Endothelial cell of umbilical vein (primary cell): ENCODE measurements around the gene MCM3AP. TPM values are rescaled to one million over a fixed set of nuclear protein-coding genes. Genes with fewer than 3 reads are reported as not detected.

ENCODE experiments used
- BruUV-seq: library from RNA; stranded (reverse); fragments of 400-500 nt; replicated peaks from 2 replicates; lab custom pipeline; 2021; lab: Mats Ljungman, UMichigan
- CTCF ChIA-PET: fragments of 300-600, 350-600 bp; sonication (Branson Sonifier 250); formaldehyde crosslinking; loops from one replicate; lab custom pipeline; 2021; ENCODE audit warnings: antibody characterized with exemption, inconsistent platforms; lab: Charles Lee
- POLR2A ChIA-PET: fragments of 300-600, 350-600 bp; sonication (Branson Sonifier 250); formaldehyde crosslinking; loops from one replicate; lab custom pipeline; 2021; ENCODE audit warnings: antibody characterized with exemption, inconsistent platforms; lab: Charles Lee
- DNase-seq: peaks from one replicate; pipeline ENCODE4 v3.0.0-alpha.2; 2011; ENCODE audit warnings: low read depth, low spot score
- FAIRE-seq: peaks from 2 replicates; lab custom pipeline; 2011; peaks lifted over from hg19 to GRCh38; lab: Jason Lieb, UNC
- H2AFZ ChIP-seq: 2 replicates; pipeline ENCODE4 v1.6.0; 2012; ENCODE audit warnings: low read depth, low read length, control low read depth, inconsistent platforms
- H3K27ac ChIP-seq: 2 replicates; pipeline ENCODE4 v1.5.1; 2011; ENCODE audit warnings: low read depth, mild to moderate bottlenecking, control low read depth, low read length, moderate library complexity; ENCODE audit not compliant: insufficient read depth
- H3K27me3 ChIP-seq, 2 experiments: 2 replicates each; pipeline versions ENCODE4 v1.6.0 to v1.6.1; 2011; ENCODE audit warnings: low read length in 2 of 2, mixed read lengths in 1 of 2; ENCODE audit not compliant: control insufficient read depth in 2 of 2, insufficient read depth in 2 of 2
- H3K36me3 ChIP-seq, 2 experiments: 2 replicates in 1 of 2; 3 replicates in 1 of 2; pipeline ENCODE4 v1.5.1; 2011; ENCODE audit warnings: low read length in 2 of 2, mild to moderate bottlenecking in 1 of 2, moderate library complexity in 1 of 2; ENCODE audit not compliant: control insufficient read depth in 2 of 2, insufficient read depth in 2 of 2; ENCODE audit errors: extremely low read depth in 1 of 2
- H3K4me1 ChIP-seq: 3 replicates; pipeline ENCODE4 v1.5.1; 2011; ENCODE audit warnings: mild to moderate bottlenecking, low read length; ENCODE audit not compliant: control insufficient read depth, insufficient read depth; ENCODE audit errors: extremely low read depth
- H3K4me2 ChIP-seq: 2 replicates; pipeline ENCODE4 v1.6.1; 2011; ENCODE audit warnings: low read length, control low read depth, mixed read lengths; ENCODE audit not compliant: insufficient read depth
- H3K4me3 ChIP-seq, 3 experiments: fragments of 200-600 bp in 1 of 3; sonication (generic), shearing (Covaris generic) in 1 of 3; replicated peaks in 1 of 3; 2 replicates each; pipeline ENCODE4 v1.5.1; 2011 to 2016; ENCODE audit warnings: control low read depth in 3 of 3, low read length in 3 of 3, mild to moderate bottlenecking in 2 of 3, inconsistent platforms in 1 of 3, low read depth in 1 of 3, moderate library complexity in 1 of 3; ENCODE audit not compliant: insufficient read depth in 1 of 3
- H3K79me2 ChIP-seq: 2 replicates; pipeline ENCODE4 v1.6.0; 2012; ENCODE audit warnings: low read length, inconsistent platforms; ENCODE audit not compliant: control insufficient read depth, insufficient read depth
- H3K9ac ChIP-seq: replicated peaks from 2 replicates; pipeline ENCODE3; 2011; ENCODE audit warnings: low read length, control low read depth; ENCODE audit not compliant: insufficient read depth; ENCODE audit errors: extremely low read depth
- H3K9me1 ChIP-seq: replicated peaks from 3 replicates; pipeline ENCODE4 v1.6.0; 2011; ENCODE audit warnings: mild to moderate bottlenecking, low read length; ENCODE audit not compliant: control insufficient read depth, insufficient read depth; ENCODE audit errors: extremely low read depth
- H3K9me3 ChIP-seq: replicated peaks from 2 replicates; pipeline ENCODE4 v1.5.1; 2012; ENCODE audit warnings: low read length, inconsistent platforms; ENCODE audit not compliant: control insufficient read depth, insufficient read depth
- H4K20me1 ChIP-seq: replicated peaks from 2 replicates; pipeline ENCODE3; 2011; ENCODE audit warnings: mild to moderate bottlenecking, low read length; ENCODE audit not compliant: control insufficient read depth, insufficient read depth; ENCODE audit errors: extremely low read depth
- EZH2 ChIP-seq: IDR thresholded peaks from 2 replicates; pipeline ENCODE4 v1.6.1; 2012; ENCODE audit warnings: borderline replicate concordance, low read depth, mild to moderate bottlenecking, moderate library complexity, low read length, inconsistent platforms; ENCODE audit not compliant: severe bottlenecking
- FOS ChIP-seq: IDR thresholded peaks from 2 replicates; pipeline ENCODE4 v1.6.1; 2011; ENCODE audit warnings: mild to moderate bottlenecking, low read length, moderate library complexity, borderline replicate concordance; ENCODE audit not compliant: insufficient read depth
- GATA2 ChIP-seq: IDR thresholded peaks from 2 replicates; pipeline ENCODE4 v1.7.0; 2011; ENCODE audit warnings: low read depth, mild to moderate bottlenecking, moderate library complexity, mixed read lengths, low read length; ENCODE audit not compliant: insufficient read length, insufficient read depth
- JUN ChIP-seq: IDR thresholded peaks from 2 replicates; pipeline ENCODE4 v1.6.1; 2011; ENCODE audit warnings: borderline replicate concordance, low read depth; ENCODE audit not compliant: insufficient read length, insufficient read depth
- MYC ChIP-seq: IDR thresholded peaks from one replicate; pipeline ENCODE4 v1.6.1; 2011; ENCODE audit warnings: mild to moderate bottlenecking, low read depth, low read length
- POLR2A ChIP-seq: IDR thresholded peaks from 2 replicates; pipeline ENCODE4 v1.6.1; 2012; ENCODE audit warnings: low read depth, mild to moderate bottlenecking, control low read depth, low read length
- POLR2AphosphoS5 ChIP-seq: IDR thresholded peaks from 2 replicates; pipeline ENCODE4 v1.6.1; 2012; ENCODE audit warnings: low read depth, mild to moderate bottlenecking, control low read depth, low read length, moderate library complexity; ENCODE audit not compliant: insufficient read depth
- dilution Hi-C: fragments of 300-500 bp; cut with MboI; formaldehyde crosslinking; loops from one replicate; pipeline ENCODE4 v1.15.0; 2019; ENCODE audit warnings: low sequenced_read_pairs; ENCODE audit not compliant: extremely low pct_ligation_motif_present
- intact Hi-C: fragments of 100-400 bp; cut with micrococcal nuclease; formaldehyde crosslinking; loops from one replicate; pipeline ENCODE4 v1.10.0; 2022
- polyA plus RNA-seq, 4 experiments: library from polyadenylated mRNA; depleted of rRNA in 3 of 4; stranded (reverse) in 3 of 4; unstranded in 1 of 4; fragments of >200 nt; gene quantifications; 2 replicates each; pipeline versions ENCODE4 v1.2.1 to v1.2.3, GENCODE V29; 2011 to 2012; ENCODE audit warnings: missing spikeins in 1 of 4
- total RNA-seq: library from RNA; stranded (reverse); gene quantifications from 2 replicates; pipeline ENCODE4 v1.2.3, GENCODE V29; 2021
- TF ChIP-seq, protein P1 (sequence below): IDR thresholded peaks from 2 replicates; pipeline ENCODE4 v1.6.1; 2011; ENCODE audit not compliant: insufficient read depth, insufficient read length
- TF ChIP-seq, protein P2 (sequence below), 2 donors: IDR thresholded peaks; 1 replicate in 1 of 2; 2 replicates in 1 of 2; pipeline ENCODE4 v1.5.1; 2011; ENCODE audit warnings: low read length in 2 of 2, mild to moderate bottlenecking in 2 of 2, moderate library complexity in 2 of 2, control low read depth in 1 of 2, inconsistent platforms in 1 of 2, low read depth in 1 of 2; ENCODE audit not compliant: insufficient read depth in 1 of 2; ENCODE audit errors: extremely low read depth in 1 of 2

Gene MCM3AP
- total and polyA plus RNA-seq, 2 donors (not counting 3 experiments of a cell fraction or from before 2014, with no cell fraction given): 37.9 to 115 TPM

- POLR2A ChIA-PET: no interaction called here
- no peak overlapping the region for H3K27ac ChIP-seq
- H3K9ac ChIP-seq: no peak overlapping the region
- no peak overlapping the region for H2AFZ ChIP-seq
- no peaks in the 10 kb centered on the region for H3K9me3 ChIP-seq
- intact Hi-C loops: no loop called here
- peaks cover 19% of the 10 kb centered on the region for H3K4me1 ChIP-seq
- no peaks in the 10 kb centered on the region for H4K20me1 ChIP-seq
- H3K4me3 ChIP-seq: no peak overlapping the region
- no peak for TF ChIP-seq GATA2
- TF ChIP-seq, protein P1, sequence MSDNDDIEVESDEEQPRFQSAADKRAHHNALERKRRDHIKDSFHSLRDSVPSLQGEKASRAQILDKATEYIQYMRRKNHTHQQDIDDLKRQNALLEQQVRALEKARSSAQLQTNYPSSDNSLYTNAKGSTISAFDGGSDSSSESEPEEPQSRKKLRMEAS: no peak
- TF ChIP-seq MYC: no peak
- TF ChIP-seq, protein P2, sequence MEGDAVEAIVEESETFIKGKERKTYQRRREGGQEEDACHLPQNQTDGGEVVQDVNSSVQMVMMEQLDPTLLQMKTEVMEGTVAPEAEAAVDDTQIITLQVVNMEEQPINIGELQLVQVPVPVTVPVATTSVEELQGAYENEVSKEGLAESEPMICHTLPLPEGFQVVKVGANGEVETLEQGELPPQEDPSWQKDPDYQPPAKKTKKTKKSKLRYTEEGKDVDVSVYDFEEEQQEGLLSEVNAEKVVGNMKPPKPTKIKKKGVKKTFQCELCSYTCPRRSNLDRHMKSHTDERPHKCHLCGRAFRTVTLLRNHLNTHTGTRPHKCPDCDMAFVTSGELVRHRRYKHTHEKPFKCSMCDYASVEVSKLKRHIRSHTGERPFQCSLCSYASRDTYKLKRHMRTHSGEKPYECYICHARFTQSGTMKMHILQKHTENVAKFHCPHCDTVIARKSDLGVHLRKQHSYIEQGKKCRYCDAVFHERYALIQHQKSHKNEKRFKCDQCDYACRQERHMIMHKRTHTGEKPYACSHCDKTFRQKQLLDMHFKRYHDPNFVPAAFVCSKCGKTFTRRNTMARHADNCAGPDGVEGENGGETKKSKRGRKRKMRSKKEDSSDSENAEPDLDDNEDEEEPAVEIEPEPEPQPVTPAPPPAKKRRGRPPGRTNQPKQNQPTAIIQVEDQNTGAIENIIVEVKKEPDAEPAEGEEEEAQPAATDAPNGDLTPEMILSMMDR (IDR thresholded peaks at IDR 0.05; ENCODE audit: extremely low read depth in 1 of 2, insufficient read depth in 1 of 2, low read depth in 1 of 2, low read length in 2 of 2): no peak
- TF ChIP-seq FOS: no peak
- TF ChIP-seq JUN: no peak
- no peak for TF ChIP-seq POLR2A
- no peak for TF ChIP-seq POLR2AphosphoS5
- no peak for TF ChIP-seq EZH2
- BruUV-seq: no TSS peak
- H3K9me1 ChIP-seq: no peaks in the 10 kb centered on the region
- H3K79me2 ChIP-seq: peaks cover 29% of the 10 kb centered on the region
- dilution Hi-C loops: no loop called here
- H3K36me3 ChIP-seq: no peaks in the 10 kb centered on the region
- H3K27me3 ChIP-seq: no peaks in the 10 kb centered on the region
- CTCF ChIA-PET: no interaction called here
- DNase-seq: no peak
- FAIRE-seq: no peak
- no peak overlapping the region for H3K4me2 ChIP-seq
Measured at GRCh38 chr21:46317710-46318463, 32.5 kb upstream of the MCM3AP start.
